HG03135 (cell line): ENCODE measurements around the gene OAS2.

ENCODE experiments used
- ATAC-seq: cut with Tn5 transposase; IDR thresholded peaks from one replicate; pipeline ENCODE4 v1.9.1; 2021; ENCODE audit warnings: mild to moderate bottlenecking, moderate library complexity; ENCODE audit not compliant: unreplicated experiment

Gene OAS2

DNA sequence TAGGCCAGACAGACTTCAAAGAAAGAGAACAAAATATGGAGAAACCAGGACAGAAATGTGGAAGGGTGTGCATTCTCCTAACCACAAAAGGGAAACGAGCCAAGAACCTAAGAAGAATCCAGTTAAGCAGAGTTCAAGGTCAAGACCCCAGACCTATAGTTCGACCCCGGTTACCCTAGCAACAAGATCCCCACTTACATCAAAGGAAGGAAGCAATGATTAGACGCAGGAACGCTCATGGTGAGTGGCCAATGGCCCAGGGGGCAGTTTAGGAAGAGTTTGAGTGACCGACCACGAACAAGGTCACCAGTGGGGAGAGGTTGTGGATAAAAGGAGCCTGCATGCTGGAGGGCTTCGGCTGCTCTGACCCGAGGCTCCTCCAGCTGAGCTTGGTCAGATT is 36.2 kb downstream of the OAS2 start:
- no peak for ATAC-seq

DNA sequence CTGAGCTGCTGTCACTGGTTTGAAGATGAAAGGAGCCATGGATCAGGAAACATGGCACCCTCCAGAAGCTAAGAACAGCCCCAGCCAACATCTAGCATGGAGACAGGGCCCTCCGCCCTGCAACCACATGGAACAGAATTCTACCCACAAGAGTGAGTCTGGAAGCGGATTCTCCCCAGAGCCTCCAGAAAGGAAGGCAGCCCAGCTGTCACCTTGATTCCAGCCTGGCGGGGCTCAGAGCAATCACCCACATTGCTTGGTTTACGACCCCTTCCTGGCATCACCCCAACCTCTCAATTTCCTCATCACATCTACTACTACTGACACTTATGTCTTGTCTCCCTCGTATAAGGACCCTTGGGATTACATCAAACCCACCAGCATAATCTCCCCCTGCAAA is 38.5 kb downstream of the OAS2 start:
- ATAC-seq: no peak

DNA sequence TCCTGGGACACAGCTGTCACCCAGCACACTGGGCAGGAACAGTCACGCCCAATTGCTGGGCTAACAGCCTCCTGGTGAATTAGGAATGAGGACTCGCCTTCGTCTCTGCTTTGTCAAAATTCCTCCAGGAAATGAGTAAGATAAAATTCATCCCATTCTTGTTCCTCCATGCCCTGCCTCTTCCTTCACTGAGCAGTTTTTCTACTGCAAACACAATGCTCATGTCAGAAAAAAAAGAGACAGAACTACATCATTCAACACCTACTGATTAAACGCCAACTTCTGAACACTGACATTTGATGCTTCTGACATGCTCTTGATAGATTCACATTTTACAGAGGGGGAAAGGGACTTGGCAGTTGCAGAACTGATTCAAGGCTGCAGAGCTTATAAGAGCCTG is 40.7 kb downstream of the OAS2 start:
- ATAC-seq: no peak

DNA sequence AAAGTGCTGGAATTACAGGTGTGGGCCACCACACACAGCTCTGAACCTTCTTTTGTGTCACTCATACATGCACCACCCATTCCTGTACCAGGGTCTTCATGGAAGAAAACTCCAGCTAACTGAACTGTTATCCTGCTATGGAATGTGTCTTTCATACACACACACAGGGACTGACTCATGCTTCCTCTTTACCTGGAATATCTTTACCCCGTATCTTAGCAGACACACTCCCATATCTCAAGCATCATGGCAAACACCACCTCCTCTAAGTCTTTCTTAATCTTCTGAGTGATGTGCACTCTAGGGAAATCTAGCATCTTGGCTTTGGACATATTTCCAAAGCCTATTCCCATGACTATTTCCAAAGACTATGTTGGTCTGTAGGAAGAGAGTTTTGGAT is 43.2 kb downstream of the OAS2 start:
- no peak for ATAC-seq

DNA sequence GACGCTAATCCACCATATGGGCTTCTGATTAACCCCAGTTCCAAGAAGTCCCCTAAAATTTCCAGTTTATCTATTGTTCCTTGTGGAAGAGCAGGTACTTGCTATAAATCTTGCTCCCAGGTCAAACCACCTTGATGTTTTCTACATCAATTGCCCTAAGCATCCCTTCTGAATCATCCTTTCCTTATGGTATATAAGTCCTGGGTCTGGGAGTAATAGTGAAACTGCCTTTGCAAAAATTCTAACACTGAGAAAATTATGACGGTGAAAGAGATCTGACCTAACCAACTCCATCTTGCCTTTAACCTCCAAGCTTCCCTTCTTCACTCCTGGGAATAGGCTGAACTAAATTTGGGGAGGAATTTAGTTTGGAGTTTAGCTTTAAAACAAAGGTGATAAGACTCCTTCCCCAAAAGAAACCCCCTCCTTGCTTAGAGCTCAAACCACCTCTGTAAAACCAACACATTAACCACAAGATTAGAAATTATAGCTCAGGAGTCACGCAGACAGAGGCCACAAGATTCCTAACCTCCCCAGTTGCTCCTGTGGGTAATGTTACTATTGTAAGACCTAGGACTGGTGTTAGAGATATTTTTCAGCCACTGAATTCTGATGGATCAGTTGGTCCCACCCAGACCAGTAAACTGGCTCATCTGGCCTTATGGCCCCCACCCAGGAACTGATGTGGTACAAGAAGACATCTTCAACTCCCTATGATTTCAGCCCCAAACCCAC is 44.4 kb downstream of the OAS2 start:
- ATAC-seq: no peak

DNA sequence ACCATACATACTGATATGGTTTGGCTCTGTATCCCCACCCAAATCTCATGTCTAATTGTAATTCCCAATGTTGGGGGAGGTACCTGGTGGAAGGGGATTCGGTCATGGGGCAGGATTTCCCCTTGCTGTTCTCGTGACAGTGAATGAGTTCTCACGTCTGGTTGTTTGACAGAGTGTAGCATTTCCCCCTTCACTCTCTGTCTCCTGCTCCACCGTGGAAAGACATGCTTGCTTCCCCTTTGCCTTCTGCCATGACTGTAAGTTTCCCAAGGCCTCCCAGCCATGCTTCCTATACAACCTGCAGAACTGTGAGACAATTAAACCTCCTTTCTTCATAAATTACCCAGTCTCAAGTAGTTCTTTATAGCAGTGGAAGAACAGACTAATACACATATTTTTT is 49.4 kb downstream of the OAS2 start:
- no peak for ATAC-seq

DNA sequence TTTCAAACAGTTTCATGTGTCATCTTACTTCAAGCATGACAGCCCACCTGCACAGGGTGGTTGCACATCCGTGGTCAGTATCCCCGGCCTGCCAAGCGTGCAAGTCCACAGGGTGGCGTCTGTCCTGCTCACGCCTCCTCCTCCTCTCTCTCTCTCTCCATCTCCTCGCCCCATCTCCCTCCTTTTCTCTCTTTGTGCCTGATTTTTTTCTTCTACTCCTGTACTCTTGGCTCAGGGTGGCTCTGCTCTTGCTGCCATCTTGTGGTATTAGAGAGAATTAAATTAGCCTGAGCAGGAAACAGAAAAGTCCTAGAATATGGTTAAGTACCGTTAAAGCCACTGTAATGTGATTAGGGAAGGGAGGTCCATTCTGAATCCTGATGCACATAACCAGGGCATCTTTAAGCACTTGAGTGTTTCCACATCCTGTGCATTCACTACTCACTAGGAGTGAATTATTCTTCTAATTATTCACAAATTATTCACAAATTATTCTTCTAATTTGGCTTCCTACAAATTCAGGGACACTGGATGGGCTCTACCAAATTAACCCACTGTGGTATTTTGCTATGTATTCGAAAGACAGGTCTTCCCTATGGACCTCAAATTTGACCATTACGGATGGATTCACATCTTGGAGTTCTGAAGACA is 52.7 kb downstream of the OAS2 start:
- no peak for ATAC-seq

DNA sequence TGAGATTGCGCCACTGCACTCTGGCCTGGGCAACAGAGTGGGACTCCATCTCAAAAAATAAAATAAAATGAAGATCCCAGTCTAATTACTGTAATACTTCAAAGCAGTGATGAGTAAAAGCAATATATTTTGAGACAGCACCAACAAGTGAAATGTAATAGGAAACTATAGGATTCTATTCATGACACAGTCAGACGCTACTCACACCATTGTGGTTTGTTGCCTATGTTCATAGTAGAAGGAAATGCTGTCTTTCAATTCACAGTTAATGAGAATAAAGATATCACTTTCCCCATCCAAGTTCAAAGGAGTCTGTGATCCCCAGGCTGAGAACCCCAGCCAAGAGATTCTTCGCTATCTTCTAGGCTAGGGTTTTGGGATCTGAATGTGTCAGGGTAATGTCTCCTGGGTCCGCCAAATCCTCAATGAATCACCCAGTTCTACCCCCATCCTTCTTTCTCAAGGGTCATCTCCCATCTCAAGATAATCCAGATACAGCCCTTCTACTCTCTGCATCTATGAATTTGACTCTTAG is 61.7 kb downstream of the OAS2 start:
- ATAC-seq: no peak

DNA sequence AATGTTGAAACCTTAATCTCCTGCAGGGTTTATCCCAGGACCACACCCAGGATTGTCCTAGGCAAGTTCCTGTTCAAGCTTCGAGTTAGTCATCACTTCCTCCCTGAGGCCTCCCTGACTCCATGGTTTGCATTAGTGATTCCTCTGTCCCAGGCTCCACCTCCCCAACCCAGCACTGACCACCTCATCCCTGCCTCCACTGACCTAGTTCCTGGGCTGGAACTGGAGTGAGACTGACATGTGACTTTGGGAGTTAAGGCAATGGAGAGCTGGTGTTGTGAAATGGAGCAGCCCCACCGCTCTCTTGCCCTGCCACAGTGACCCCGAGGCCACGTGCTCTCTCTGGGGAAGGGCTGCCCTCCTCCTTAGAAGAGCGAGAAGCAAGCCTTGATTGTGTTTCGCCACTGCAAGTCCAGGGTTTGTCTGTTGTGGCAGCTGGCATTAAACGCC is 62.4 kb downstream of the OAS2 start:
- no peak for ATAC-seq

DNA sequence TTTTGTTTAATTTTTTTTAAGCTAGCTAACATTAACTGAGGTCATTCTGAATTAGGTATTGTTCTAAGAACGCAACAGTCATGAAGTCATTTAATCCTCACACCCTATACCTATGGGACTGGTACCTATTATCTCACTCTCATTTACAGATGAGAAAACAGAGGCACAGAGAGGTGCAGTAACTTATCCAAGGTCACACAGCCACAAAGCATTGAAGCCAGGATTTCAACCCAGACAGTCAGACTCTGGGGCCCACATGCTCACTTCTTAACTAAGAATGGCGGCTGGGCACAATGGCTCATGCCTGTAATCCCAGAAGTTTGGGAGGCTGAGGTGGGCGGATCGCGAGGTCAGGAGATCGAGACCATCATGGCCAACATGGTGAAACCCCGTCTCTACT is 63.2 kb downstream of the OAS2 start:
- no peak for ATAC-seq

DNA sequence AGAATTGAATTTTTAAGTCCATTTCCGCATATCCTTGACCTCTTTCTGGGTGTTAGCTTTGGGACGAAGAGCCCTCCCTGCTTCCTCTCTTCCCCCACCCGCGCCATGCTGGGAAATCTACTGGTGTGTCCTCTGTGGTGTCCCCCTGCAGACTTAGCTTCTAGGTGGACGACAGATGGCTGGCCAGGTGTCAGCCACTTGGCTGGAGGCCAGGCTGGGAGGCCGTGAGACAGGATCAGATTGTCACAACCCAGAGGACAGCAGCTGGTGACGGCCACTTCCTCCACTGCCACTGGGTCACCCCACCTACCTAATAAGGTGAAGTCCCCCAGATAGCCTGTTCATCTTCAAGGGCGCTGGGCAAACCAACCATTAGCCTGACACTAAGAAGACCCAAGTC is 64.9 kb downstream of the OAS2 start:
- ATAC-seq: no peak

DNA sequence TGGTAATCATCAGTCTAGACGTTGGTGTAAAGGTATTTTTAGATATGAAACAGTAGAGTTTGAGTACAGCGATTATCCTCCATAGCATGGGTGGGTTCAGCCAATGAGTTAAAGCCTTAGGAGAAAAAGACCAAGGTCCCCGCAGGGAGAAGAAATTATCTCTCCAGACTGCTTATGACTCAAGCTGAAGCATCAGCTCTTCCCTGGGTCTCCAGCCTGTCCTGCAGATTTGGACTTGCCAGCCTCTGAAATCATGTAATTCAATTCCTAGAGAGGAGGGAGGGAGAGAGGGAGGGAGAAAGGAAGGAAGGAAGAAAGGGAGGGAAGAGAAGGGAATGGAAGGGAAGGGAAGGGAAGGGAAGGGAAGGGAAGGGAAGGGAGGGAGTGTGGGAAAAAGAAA is 66.2 kb downstream of the OAS2 start:
- no peak for ATAC-seq

DNA sequence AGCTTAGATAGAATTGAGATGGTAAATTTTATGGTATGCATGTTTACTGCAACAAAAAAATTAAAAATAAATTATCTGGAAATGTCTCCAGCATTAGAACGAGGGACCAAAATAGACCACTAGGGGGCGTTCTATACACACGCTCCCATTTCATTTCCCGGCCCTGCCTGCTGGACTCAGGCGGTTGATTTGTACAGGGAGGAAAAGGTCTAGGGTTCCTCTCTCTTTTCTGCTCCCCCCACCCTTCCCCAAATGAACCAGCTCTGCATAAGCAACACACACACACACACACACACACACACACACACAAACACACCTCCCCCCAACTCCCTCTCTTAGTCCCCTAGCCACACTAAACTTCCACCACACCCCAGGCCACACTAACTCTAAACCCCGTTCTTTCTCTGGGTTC is 70.4 kb downstream of the OAS2 start:
- ATAC-seq: no peak

DNA sequence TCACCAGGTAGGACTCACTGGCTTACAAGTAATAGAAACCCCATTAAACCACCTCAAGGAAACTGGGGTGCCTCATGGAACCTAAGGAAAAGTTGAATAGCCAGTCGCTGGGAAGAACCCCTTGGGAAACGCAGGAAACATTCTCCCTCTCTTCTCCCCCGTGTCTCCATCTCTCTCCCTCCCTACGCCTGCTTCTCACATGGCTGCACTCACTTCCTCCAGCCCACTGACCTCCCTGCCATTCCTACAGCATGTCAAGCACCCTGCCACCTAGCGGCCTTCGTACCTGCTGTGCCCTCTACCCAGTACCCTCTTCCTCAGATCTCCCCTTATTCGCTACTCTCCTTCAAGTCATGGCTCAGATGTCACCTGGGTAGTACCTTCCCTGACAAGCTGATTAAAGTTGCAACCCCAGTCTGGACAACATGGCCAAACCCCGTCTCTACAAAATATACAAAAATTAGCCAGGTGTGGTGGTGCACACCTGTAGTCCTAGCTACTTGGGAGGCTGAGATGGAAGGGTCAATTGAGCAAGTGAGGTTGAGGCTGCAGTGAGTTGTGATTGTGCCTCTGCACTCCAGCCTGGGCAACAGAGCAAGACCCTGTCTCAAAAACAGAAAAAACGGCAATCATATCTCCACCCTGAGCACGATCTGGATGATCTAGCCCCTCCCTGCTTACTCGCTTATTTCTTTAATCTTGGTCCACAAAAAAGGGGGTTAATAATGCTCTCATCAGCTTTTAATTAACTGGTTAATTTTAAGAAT is 71.8 kb downstream of the OAS2 start:
- no peak for ATAC-seq

DNA sequence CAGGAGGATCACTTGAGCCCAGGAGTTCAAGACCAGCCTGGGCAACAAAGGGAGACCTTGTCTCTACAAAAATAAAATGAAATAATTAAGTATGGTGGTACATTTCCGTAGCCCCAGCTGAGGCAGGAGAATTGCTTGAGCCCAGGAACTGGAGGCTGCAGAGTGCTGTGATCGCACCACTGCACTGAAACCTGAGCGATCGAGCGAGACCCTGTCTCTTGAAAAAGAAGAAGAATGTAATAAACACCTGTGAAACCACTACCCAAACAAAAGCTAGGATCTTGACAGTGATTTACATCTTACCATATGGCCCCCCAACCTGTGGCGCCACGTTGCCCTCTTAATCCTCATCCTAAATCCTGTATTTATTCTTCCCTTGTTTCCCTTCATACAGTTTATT is 72.5 kb downstream of the OAS2 start:
- no peak for ATAC-seq

DNA sequence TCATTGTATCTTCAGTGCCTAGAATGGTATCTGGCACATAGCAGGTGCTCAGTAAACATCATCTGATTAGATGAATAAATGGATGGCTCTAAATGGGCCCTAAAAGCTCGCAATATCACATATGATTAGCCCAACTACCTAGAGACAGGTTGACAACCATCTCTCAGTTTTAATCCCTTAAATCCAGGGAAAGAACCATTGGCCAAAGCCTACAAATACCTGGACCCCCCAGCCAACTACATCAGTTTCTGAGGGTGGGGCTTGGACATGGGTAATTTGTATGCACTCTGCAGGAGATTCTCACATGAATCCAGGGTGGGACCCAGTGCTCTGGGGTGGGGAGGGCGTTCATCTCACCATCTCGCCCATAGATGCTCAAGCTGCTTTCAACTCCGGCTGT is 73.4 kb downstream of the OAS2 start:
- ATAC-seq: no peak

DNA sequence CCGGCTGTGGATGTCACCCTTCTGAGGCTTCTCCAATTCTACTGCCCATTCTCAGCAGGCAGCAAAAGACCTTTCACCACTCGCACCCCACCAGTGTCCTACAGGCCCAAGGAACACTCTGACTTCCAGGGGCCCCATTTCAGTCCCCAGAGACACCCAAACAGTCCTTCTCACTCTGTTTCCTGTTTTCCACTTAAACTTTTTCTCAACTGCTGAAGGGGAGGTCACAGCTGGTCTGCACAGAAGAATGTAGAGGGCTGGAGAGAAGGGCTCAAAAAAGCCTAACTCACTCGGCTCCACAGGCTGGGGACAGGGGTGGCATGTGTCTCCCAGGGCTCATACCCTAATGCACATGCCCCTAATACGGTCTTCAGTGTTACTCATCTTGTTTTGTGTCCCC is 74.0 kb downstream of the OAS2 start:
- no peak for ATAC-seq

DNA sequence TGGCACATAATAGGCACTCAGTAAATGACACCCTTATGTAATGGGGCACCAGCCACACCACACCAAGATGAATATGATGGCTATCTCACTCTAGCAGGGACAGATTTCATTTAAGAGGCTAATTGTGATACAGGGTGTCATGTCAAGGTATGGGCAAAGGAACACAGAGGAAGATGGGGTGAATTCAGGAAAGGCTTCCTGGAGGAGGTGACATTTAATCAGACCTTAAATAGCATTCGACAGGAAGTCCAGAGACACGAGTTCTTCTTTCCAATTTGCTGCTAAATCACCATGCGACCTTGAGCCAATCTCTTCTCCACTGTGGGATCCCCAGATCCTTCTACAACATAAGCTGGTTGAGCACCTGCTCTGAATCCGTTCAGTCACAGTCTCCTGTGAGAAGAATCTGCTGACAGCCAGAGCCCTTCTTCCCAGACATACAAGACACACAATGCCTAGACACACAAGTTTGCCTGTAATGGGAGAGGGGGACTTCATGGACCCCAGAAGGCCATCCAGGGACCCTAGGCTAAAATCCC is 76.7 kb downstream of the OAS2 start:
- no peak for ATAC-seq

DNA sequence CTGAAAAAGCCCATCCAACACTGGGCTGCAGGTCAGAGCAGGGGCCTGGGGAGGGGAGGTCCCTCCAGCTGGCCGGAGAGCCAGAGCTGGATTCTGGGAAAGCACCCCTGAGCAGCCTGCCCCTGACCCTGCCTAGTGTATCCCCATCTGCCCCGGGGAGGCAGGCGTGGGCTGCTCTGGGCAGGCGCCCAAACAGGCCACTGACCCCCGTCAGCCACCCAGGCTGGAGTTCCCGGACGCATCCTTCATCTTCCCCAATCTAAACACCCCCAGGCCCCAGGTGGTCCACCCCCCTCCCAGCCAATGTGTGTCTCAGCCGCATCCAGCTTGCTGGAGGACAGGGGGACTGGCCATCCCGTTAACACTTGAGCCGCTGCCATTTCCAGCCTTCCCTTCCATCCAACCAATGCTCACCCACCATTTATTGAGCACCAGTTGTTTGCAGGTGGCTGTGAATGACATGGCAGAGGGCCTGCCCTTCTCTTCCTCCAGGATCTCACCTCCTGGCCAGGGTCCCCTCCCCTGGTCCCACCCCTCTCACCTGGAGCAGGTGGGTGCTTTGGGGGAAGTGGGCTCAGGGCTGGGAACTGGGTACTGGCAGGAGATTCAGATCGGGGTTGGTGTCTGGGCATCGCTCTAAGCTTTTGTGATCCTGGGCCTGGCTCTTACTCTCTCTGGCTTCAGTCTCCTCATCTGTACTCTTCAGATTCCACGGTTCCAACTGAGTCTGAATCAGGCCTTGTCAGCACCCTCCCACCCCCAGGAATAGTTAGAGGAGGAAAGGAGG is 77.5 kb downstream of the OAS2 start:
- no peak for ATAC-seq

DNA sequence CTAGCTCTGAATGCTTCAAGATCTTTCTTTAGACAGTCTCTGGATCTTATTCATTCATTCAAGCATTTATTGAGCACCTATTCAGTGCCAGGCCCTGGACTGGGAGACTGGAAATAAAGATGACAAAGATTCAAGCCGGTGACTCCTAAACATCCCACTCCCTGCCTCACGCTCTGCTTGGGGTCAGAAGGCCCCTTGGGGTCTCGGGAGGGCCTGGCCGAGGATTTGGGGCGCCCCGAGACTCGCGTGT is 78.0 kb downstream of the OAS2 start:
- ATAC-seq: no peak
